ENCODE results near the gene RNF13.
"Not testable (repeated sequence)": the region's sequence is repeated elsewhere in the genome, so short reads cannot be mapped to it uniquely, and the experiment has no call there.

The RNF13 gene

GRCh38 chr3:149839896-149840295 is 26.9 kb downstream of the RNF13 start:
- DNase-seq (ENCODE audit: low spot score): no peak

GRCh38 chr3:149843502-149843901 is 30.5 kb downstream of the RNF13 start:
- DNase-seq (ENCODE audit: low spot score): no peak

GRCh38 chr3:149844091-149844490 is 31.1 kb downstream of the RNF13 start:
- DNase-seq (ENCODE audit: low spot score): no peak

DNA sequence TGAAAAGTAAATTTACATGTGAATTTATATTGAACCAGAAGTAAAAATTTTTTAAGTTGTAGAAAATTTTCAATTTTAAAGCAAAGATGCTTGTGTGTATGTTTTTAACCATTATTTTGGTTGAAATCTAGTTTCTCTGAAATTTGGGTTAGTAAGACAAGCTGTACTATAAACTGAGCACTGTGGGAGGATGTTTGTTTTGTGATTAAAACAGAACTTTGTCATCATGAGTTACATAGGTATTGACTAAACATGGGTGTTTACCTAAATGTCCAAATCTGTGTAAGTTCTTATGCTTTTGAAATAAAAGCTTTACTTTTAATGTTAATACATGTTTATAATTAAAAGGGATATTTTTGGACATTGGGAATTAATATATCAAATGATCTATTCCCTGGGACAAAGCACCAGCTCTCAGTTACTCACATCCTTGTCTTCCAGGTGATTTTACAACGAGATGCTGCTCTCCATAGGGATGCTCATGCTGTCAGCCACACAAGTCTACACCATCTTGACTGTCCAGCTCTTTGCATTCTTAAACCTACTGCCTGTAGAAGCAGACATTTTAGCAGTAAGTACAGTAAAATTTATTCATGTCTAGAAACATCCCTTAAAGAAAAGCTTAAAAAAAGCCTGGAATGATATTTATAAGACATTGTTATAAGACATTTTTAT is 32.7 kb downstream of the RNF13 start:
- DNase-seq (ENCODE audit: low spot score): no peak

DNA sequence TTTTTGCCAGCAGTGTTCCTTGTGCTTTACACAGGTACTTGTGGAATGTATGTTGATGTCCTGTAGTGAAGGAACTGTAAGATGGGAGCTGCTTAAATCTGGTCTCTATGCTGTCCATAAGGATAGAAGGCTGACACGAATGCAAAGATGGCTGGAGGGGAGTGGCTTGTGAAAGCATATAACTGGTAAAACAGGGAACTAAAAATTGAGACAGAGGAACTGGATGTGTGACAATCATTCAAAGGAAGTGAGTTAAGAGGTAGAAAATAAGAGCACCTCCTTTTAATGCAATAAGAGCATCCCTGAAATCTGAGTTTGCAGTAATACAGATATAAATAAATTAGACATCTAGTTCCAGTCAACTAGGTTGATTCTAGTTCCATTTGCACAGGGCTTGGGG is 35.2 kb downstream of the RNF13 start:
- DNase-seq (ENCODE audit: low spot score): no peak

DNA sequence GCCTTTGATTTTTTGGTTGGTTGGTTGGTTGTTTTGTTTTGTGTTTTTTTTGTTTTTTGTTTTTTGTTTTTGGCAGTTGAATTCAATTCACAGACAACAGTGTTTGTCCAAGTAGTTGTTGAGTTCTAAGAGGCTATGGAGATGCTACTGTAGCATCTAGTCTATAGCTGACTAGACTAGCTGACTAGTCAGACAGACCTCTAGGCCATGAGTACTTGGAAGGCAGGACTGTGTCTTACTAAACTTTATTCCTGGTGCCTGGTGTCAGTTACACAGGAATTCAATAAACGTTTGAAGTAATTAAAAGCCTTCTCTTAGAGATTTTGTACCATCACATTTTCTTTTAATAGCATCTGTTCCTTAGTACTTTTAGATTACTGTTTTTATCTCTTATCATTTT is 35.7 kb downstream of the RNF13 start:
- no peak for DNase-seq (ENCODE audit: low spot score)

- no peak for DNase-seq (ENCODE audit: low spot score)
Measured at GRCh38 chr3:149850787-149851584, 38.0 kb downstream of the RNF13 start.

DNA sequence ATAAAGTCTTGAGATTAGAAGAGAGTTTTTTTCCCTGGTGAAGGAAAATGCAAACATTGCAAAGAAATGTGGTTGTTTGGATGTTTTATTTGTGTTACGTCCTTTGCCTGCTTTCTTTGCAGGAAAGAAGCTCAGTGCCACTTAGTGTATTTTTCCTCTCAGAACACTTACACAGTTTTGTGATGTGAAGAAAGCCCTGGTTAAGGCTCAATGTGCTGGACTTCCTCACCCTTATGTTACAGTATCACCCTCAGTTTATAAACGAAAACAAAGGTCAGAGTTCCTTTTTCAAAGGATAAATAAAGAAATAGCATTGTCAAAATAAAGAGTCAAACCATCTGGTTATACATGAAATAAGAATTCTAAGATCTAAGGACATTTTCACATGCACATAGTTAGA is 45.9 kb downstream of the RNF13 start:
- no peak for DNase-seq (ENCODE audit: low spot score)

- no peak for DNase-seq (ENCODE audit: low spot score)
Measured at GRCh38 chr3:149860881-149861280, 47.9 kb downstream of the RNF13 start.

GRCh38 chr3:149867563-149867962 is 54.5 kb downstream of the RNF13 start:
- no peak for DNase-seq (ENCODE audit: low spot score)

DNA sequence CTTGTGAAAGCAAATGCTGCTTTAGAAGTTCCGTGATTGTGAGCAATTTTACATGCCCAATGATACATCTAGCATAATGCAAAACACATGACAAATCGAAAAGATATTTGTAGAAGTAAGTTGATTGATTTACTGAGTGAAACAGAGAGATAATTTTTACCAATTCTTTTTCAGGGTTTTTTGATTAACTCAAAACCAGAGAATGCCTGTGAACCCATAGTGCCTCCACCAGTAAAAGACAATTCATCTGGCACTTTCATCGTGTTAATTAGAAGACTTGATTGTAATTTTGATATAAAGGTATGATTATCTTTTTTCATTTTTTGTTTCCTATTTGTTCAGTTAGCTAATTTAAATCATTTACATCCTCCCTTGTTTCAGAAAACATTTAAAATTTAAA is 58.8 kb downstream of the RNF13 start:
- DNase-seq (ENCODE audit: low spot score): no peak

GRCh38 chr3:149872589-149872988 is 59.6 kb downstream of the RNF13 start:
- DNase-seq (ENCODE audit: low spot score): no peak

DNA sequence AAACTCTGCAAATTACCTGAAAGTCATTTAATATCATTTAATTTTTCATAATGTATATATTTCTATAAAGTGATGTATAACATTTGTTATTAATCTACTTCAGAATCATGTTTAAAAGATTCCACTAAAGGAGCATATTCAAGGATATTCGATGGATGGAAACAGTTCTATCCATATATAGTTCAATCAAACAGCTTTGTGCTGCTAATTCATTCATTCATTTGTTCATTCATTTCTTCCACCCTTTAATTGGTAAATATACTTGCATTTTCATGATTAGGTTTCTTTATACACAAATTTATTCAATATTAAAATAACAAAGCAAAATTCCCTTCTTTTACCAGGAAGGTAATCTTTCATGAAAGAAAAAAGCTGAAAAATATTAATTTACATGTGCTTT is 64.7 kb downstream of the RNF13 start:
- DNase-seq (ENCODE audit: low spot score): no peak

- no peak for DNase-seq (ENCODE audit: low spot score)
Measured at GRCh38 chr3:149879872-149880271, 66.9 kb downstream of the RNF13 start.

DNA sequence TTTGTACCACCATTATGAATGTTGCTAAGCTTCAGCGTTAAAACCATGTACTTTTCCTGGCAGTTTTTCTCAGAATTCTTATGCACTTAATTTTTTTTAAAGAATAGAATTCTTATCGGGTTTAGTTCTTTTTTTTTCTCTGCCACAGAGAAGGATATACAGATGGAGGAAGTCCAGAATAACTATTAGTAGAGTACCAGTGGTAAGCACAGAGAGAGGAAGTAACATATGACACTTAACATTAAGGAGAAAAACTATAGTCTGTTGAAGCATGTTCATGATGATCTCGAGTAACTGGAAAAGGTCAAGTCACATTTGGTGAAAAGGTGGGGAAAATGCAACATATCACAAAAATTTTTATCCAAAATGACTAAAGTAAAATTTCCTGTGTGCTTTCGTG is 68.9 kb downstream of the RNF13 start:
- no peak for DNase-seq (ENCODE audit: low spot score)

- no peak for DNase-seq (ENCODE audit: low spot score)
Measured at GRCh38 chr3:149883134-149883533, 70.1 kb downstream of the RNF13 start.

- DNase-seq (ENCODE audit: low spot score): not testable (repeated sequence)
Measured at GRCh38 chr3:149883860-149884259, 70.8 kb downstream of the RNF13 start.

- not testable (repeated sequence) for DNase-seq (ENCODE audit: low spot score)
Measured at GRCh38 chr3:149884848-149885247, 71.8 kb downstream of the RNF13 start.

GRCh38 chr3:149886957-149887356 is 73.9 kb downstream of the RNF13 start:
- no peak for DNase-seq (ENCODE audit: low spot score)

GRCh38 chr3:149891621-149892020 is 78.6 kb downstream of the RNF13 start:
- DNase-seq (ENCODE audit: low spot score): no peak

DNA sequence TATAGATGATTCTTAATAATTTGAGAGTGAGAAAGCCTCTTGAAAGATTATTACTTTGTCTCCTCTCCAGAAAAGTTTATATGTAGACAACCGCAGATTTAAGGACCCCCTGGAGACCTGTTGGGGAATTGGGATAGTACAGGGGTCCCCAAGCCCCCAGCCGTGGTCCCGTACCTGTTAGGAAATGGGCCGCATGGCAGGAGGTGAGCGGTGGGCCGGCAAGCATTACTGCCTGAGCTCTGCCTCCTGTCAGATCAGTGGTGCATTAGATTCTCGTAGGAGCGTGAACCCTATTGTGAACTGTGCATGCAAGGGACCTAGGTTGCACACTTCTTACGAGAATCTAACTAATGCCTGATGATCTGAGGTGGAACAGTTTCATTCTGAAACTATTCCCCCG is 79.4 kb downstream of the RNF13 start:
- DNase-seq (ENCODE audit: low spot score): no peak

DNA sequence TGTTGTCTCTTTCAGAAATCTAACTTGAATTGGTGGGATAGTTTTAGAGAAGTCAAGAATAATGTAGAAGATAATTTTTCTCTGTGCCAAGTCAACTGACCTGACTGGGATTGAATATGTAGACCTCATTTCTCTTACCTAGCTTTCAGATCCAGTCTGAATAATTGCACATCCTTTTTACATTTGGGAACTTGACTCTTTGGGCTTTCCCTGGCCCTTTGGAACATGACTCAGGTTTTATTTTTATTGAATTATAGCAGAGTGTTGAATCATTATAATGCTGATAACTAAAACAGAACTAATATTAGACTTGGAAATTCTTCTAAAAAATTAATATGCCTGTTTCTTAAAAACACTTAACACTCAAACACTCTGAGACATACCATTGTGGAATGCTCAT is 81.2 kb downstream of the RNF13 start:
- DNase-seq (ENCODE audit: low spot score): no peak

DNA sequence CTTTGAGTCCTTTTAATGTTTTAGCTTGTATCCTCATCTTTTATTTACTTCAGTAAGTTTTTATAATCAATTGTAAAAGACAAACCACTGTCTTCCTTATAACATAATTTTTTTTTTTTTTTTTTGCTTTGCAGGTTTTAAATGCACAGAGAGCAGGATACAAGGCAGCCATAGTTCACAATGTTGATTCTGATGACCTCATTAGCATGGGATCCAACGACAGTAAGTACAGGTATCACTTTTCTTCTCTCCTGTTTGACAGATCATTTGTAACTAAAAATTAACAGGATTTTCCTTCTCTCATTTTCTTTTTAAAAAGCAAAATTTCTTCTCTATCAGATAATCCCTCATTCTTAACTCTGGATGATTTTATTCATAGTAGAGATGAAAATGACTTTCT is 82.3 kb downstream of the RNF13 start:
- no peak for DNase-seq (ENCODE audit: low spot score)

DNA sequence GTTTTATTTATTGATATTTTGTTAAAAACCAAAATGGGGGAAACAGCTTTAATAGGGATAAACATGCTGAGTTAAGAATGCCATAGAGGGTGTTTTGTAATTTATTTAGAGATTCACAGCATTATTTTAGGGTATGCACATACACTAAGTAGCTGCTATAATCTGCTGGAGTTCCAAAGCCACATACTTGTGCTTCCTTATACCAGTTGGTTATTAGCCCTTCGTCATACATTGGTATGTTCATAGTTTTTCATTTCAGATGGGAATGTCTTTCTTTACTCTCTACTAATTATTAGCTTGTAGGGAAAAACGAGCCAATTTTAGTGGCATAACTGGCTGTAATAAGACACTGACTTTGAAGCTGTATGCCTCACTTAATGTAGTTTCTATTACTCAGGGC is 82.8 kb downstream of the RNF13 start:
- no peak for DNase-seq (ENCODE audit: low spot score)
